Hematopoietic multipotent progenitor cell treated with erythropoietin and hydrocortisone succinate and interleukin-3 and kit ligand, for 15 days (in vitro differentiated cells): ENCODE results near the gene SUSD4.

Source experiments
- DNase-seq: peaks from one replicate; pipeline ENCODE4 v3.0.0-alpha.2; 2015; ENCODE audit warnings: low spot score

Gene SUSD4

DNA sequence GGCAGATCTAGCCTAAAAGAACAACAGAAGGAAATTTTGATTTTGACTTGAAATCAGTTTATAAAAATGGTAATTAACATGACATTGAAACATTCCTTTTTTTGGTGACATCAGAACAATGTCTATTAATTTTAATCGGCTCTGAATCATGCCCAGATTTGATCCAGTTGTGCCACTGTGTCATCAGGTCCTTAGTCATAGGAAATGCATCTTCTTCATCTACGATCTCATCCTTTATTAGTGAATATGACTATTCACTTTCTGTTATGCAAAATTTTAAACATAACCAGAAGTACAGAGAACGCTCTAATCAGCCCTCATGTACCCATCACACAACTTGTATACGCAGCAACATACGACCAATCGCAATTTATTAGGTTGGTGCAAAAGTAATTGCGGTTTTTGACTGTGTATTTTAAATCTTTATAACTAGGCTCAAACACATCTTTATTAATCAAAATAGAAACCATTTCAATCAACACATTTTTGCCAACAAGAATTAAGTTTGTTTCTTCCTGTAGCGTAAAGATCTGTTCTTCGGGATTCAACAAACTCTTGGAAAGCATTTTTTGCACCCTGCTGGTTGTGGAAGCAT, 180.6 kb downstream of the SUSD4 start:
- no peak for DNase-seq

DNA sequence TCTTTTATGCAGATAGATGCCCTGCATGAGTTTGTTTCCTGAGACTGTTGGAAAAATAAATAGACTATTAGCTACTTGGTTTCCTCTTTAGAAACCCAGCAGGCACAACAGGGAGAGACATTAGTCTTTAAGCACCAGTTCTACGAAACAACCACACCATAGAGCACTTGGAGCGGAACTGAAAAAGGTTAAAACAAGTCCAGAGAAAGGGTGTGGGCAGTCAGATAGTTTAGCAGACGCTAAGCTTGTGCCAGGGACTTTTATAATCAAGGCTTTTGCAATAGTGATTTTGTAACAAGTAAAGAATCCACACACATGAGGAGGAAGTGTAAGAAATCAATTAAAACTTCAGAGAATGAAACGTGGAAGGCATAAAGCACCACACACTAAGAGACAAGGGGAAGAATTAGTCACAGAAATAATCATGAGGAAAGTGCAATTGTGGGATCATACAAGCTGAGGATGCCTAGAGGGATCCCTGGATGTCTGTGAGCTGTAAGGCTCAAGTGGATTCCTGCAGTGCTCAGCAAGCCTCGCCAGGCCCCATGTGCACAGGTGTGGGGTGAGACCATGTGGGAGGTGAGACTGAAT, 183.2 kb downstream of the SUSD4 start:
- DNase-seq: no peak

DNA sequence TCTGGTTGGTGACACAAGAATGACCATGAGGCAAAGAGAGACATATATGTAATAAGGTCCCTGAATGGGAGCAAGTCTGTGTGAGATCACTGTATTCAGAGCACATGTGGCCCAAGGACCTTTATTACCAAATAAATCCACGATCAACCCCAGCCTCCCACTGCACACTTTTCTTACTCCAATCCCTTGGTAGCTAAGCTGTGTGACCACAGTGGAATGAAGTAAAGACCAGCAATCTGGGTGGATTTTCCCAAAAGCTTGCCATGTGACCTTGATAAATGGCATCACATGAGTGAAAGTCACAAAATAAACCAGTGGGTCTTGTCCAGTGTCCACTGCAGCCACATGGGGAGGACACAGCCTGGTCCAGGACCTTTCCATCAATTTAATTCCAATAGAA, 184.2 kb downstream of the SUSD4 start:
- DNase-seq: no peak

- no peak for DNase-seq
Measured at GRCh38 chr1:223179280-223179679, 184.7 kb downstream of the SUSD4 start.

- no peak for DNase-seq
Measured at GRCh38 chr1:223177681-223178080, 186.3 kb downstream of the SUSD4 start.

- DNase-seq: no peak
Measured at GRCh38 chr1:223176437-223176836, 187.5 kb downstream of the SUSD4 start.

DNA sequence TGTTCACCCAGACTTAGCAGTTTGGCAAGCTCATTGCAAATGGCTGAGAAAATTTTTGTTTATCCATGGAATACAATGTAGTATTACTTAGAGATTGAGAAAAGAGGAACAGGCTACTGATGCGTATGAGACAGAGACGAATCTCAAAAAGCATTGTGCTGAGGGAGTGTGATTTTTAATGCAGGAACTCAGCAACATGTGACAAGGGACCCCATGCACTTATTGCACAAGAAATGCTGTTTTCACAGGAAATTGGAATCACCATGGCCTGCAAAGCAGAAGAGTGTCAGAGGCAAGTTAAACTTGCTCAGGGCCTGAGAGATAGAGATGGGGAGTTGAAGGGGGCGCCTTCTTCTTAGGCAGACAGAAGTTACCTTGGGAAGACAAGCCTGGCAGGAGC, 188.3 kb downstream of the SUSD4 start:
- DNase-seq: no peak

DNA sequence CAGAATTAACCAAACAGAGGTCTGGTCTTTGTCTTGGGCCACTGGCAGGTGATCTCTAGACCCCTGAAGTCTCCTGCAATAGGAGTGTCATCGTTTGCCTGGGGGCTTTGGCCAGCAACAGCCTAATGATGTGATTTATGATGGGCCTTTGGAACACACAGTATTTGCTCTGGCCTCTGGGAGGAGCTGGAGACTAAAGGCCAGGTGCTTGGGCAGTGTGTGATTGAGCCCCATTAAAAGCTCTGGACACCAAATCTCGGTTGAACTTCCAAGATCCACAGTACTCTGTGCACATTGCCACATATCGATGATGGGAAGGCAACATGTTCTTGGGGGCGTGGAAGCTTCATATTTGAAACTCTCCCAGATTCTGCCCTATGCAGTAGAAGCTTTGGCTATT, 188.9 kb downstream of the SUSD4 start:
- DNase-seq: no peak
